Measurements from ENCODE around the gene SMYD2.

SMYD2 gene

DNA sequence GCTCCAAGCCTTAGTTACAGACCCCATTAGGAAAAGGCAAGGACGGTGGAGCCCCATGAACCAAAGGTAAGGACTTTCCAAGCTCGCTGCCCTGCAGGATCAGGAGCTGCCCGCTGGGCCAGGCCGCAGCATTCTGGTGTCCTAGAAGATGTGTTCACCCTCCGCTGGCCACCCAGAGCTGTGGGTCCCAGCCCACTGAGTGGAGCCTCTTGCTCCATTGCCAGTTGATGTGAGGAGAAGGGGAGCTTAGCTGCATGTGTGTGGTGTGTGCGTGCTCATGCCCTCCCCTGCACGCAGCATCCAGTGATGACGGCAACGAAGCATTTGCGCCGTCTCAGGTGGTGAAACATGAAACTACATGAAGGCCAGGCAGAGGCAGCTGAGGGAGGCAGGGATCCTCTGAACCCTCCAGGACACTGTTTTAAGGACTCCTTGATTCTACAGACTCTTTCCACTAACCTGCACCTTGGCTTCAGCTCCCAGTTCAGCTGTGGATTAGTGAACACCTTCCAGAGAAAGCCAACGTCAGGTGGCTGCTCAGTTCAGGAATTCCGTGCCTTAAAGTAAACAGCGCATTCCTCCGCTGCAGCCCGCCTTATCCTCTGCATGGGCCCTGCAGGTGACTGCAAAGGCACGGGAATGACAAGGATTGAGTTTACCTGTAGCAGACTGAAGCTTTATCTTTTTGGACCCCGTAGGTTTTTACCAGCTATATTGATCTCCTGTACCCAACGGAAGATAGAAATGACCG is 48.7 kb downstream of the SMYD2 start:
- no peak for DNase-seq

DNA sequence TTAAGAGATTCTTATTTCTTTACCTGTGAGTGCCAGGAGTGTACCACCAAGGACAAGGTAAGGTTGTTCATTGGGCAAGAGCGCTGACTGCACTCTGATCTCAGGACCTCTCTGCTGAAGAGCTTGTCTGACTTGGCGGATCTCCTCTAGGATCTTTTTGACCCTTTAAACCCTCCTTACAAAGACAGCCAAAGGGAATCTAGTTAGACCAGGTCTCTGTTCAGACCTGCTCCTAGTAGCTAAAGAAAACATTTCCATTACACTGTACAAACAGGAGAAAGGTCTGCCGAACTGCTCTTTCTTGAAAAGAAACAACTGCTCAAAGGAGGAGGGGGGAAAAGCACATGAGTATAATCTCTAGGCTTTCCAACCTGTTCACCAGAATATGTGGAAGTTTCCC is 49.3 kb downstream of the SMYD2 start:
- no peak for DNase-seq

DNA sequence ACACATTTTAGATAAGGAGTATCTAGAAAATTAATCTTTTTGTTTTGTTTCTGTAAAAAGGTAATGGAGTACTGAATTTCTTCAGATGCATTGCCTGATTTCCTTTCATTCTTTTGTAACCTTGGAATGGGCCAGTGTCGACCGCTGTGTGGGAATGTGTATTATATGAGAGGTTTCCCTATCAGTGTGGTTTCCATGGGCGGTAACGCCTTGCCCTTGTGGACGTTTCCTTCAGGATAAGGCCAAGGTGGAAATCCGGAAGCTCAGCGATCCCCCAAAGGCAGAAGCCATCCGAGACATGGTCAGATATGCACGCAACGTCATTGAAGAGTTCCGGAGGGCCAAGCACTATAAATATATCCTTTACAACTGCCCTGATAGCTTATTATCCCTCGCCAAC is 49.8 kb downstream of the SMYD2 start:
- DNase-seq: no peak

DNA sequence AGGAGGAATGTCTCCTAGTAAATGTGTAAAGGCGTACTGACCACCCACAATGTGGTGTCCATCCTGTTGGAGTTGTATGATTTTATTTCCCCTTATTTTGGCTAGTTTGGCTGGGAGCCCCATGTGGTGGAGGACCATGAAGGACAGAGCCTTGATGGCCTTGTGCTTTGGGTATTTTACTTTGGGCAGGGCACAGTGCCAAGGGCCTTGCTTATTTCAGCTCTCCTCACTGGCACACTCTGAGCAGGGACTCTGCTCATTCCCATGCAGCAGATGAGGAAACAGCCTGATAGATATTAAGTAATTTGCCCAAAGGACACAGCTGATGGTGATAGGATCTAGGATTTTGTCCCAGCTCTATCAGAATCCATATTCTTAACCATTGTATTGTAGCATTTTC is 50.2 kb downstream of the SMYD2 start:
- DNase-seq: no peak

DNA sequence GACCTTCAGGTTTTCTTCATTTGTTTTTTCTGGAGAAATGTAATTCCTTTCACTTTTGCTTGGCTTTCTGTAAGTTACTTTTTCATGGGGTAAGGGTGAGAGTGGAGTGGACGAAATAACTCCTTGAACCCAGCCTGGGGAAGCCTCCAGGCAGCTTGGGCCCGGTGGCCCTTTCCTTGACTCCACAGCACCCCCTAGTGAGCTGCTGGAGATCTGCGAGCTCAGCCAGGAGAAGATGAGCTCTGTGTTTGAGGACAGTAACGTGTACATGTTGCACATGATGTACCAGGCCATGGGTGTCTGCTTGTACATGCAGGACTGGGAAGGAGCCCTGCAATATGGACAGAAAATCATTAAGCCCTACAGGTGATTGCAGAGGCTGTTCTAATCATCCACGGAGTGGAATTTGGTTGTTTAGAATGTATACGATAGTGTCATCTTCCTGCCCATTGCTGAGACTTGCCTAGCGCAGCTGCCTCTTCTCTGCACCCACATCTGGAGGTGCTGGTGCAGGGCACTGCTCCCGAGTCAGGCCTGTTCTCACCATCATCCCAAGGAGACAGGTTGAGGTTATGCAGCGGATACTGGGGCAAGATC is 51.0 kb downstream of the SMYD2 start:
- DNase-seq: peak; percentile 67

DNA sequence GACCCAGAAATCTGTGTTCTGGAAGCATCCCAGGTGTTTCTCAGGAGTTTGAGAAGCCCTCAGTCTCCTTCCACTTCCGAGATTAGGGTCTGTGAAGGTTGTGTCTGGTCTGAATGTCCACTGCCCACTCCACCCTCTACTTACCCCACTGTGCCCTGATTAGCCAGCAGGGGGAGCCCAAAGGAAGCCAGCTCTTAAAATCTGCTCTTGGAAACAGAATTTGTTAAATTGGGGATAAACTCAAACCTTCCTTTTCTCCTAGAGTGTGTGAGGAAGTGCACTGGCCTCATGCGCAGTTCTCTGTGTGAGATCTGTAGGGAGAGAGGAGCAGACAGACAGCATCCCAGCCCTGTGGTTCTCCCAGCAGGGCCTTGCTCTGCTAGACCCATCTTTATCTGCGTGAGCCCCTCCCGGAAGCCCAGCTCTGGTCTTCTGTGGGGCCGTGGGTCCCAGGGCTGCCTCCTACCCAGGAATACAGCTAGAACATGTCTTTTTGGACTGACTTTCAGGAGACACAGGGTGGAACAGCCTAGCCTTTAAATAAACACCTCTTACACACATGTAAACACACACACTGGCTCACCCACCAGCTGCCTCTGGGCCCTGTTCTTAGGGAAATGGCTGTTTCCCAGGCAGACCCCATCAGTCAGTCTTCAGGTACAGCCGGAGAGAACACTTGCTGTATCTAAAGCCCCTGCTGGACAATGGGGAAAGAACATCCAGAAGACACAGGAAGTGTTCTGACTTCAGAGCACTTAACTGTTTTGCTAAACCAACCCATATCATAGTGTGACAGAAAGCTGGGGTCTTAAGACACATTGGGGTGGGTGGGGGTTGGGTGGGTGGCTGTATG is 52.2 kb downstream of the SMYD2 start:
- peak; percentile 53 for DNase-seq

DNA sequence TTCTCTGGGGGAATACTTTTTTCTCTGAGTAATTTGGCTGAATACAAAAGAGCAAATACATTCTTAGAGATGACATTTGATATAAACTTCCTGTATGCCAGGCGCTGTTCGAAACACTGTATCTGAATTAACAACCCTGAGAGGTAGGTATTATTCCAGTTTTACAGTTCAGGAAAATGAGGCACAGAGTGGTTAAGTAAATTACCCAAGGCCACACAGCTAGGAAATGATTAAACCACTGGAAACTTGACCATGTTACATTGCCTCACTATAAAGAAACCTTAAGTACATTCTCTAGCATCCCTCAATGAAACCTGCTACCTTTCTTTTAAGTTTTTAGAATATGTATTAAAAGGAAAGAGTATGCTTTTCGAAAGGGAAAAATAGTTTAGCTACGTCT is 54.6 kb downstream of the SMYD2 start:
- DNase-seq: no peak

DNA sequence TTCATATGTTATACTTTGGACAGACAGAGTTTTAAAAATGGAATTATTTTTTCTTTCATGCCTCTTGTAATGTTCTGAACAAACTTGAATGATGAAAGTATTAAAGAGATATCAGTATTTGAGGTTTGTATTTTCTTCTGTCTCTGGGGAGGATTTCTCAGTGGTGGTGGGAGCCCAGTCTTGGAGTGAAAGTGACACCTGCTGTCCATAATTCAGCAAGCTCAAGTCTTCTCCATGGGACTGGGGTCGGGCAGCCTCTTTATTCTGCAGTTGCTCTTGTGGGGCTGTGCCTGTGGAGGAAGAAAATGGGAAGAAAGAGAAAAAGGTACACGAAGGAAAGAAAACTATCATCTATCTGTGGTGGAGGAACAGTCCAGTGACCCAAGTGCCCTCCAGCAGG is 56.1 kb downstream of the SMYD2 start:
- no peak for DNase-seq

DNA sequence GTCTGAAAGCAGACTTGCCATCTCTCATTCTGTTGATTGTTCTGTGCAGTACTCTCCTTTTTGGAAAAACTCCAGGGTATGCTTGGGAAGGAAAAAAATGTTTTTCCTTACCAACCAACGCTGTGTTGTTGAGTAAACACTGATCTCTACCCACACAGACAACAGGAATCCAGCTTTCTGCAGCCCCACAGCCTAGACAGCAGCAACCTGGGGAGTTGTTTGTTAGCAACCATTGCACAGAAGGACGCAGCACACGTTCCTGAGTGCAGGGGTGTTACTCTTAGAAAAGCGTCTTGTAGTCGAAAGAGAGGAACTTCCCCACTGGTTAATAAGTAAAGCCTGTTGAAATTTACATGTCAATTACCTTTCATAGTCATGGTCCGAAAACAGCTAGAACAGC is 56.6 kb downstream of the SMYD2 start:
- DNase-seq: no peak

DNA sequence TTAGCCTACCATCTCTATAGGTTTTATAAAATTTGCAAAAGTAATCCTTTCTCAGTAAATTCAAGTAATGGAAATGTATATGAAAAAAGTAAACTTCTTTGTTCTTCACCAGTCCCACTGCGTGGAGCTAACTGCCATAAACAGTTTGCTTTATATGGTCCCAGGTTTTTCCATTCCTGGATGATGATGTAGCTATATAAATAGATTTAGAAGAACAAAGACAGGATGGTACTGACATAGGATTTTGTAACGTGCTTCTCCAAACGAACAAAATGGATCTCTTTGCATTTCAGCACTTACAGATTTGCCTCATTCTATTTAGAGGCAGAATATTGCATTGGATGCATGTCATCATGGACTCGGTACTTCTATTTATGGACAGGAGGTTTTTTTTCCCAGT is 57.3 kb downstream of the SMYD2 start:
- no peak for DNase-seq

DNA sequence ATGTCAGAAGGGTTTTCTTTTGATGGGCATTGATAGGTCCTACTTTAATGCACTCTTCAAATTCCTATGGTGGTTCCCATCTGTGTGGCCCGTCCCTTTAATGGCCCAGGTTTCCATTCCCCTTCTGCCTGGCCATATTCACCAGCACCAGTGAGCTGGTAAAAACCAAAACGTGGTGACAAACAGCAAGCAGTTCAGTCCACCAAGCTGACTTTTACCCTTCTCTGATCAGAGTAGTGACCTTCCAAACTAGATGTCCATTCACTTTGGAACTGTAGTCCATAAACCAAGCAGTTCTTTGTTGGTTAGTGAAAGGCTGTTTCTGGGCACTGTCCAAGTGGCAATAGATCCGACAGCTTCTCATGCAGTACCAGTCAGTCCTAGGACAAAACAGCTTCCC is 60.5 kb downstream of the SMYD2 start:
- no peak for DNase-seq

DNA sequence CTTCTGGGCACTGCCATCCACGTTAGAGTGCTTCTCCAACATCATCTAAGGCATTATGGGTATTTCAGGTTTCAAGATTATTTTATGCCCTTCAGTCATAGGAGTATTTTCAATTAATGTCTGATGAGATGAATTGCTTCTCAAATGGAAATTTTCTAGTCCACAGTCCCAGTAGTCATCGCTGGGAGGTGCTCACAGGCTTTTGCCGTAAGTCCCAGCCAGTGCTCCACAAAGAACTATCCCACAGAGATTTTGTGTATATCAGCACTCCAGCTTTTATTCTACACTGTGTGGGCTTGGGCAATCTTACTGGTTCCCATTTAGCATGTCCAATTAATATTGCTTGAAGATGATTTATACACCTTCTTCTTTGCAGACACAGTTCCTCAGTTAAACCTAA is 61.0 kb downstream of the SMYD2 start:
- DNase-seq: no peak

DNA sequence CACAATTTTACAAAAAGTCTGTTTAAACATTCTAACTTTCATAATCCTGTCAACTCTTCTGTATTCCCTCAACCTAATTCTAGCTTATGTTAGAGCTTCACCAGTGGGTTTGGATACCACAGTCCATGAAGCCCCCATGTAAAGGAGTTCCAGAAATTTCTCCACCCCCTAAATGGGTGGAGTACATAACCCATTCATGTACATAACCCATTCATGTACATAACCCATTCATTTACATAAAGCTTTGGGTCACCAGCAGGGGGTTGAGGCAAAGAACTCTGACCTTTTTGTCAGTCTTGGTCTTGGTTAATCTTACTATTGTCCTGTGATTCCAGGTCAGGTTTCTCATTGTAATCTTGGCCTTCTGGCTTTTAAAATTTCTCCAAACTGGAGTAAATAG is 61.6 kb downstream of the SMYD2 start:
- no peak for DNase-seq

DNA sequence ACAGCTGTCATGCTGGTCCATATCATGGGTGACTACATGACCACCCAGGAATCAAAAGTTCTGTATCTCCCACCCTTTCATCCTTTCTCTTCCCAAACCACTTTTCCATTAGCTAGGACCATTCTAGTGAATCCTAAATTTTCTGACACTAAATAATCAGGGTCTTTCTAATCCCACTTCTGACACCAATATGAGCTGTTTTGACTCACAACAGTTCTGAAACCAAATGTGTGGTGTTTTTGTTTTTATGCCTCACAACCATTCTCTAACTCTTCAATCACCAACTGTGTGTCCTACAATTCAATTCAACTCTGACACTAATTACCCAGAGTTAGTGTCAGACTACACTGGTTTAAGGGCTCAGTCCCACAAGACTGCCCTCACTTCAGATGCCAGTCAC is 63.9 kb downstream of the SMYD2 start:
- DNase-seq: no peak

DNA sequence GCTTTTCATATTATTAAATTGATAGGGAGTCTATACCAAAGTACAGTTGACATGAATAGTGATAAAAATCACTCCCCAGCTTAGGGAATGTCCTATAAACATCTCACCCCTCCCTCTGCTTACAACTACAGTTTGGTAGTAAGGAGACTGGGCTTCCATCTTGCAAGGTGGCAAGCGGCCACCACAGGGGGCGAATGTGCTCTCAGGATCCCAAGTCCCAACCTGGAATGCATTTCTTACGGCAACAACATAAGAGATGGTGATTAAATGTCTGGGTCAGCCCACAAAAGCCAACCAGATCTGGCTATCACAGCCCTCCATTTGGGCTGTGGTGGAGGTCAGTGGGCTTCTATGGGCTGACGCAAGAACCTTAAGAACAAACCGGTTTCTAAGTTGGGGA is 68.0 kb downstream of the SMYD2 start:
- DNase-seq: no peak

DNA sequence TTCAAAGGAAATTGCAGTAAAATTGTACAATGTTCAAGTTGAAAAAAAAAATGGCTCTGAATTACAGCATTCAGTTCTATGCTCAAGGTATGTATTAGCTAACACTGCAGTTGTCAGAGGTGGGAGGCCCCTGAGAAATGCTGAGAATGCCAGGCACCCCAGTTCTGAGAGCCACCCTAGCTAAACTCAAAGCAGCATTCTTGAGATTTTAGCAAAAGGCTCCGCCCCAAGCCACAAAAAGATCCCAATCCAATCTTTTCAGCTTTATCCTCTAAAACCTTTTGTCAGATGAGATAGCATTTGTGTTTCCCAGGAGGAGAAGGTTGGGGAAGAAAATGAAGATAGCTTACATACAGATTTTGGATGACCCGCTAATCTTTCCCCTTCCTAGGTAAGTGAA is 68.8 kb downstream of the SMYD2 start:
- no peak for DNase-seq

DNA sequence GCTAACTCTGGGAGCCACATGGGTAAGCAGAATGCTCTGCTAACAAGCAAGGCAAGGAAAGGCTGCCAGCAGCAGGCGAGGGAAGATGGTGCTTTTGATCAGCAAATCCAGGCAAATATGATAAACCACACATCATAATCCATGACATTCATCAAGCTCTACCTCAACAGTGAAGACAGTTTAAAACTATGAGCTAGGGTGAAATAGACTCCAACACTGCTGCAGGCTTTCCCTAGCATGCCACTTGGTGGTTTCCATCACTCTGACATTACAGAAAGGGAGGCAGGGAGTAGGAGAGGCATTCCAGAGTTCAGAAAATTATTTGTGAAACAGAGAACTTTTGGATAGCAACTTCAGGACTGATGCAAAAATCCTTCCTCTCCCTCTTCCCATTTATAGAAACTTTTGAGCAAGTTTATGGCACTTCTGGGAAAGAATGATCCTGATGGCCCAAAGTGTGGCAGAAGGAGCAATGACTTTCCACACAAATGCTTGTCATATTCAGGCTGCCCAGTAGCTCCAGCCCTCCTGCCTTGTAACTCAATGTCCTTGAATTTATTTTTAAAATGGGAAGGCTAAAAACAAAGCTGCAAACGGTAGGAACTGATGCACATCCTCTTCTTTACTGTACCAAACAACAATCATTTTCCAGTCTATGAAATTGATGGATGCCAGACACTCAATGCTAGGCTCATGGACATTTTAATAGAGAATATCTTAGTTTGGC is 70.8 kb downstream of the SMYD2 start:
- no peak for DNase-seq

DNA sequence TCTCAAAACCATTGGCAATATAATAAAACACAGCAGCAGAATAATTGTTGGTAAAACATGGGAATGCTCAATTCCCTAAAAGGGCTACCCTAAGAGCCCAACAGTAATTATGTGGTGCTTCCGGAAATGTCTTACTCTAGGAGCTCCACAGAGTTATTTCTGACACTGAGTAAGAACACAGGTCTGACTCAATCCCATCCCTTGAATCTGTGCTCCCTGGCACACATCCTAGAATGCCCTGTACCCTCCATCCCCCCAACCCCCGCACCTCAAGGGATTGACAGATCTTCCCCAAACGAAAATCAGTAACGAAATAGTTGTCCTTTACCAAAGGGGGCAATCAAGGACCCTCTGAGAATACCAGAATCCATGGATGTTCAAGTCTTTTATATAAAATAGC is 71.9 kb downstream of the SMYD2 start:
- no peak for DNase-seq

DNA sequence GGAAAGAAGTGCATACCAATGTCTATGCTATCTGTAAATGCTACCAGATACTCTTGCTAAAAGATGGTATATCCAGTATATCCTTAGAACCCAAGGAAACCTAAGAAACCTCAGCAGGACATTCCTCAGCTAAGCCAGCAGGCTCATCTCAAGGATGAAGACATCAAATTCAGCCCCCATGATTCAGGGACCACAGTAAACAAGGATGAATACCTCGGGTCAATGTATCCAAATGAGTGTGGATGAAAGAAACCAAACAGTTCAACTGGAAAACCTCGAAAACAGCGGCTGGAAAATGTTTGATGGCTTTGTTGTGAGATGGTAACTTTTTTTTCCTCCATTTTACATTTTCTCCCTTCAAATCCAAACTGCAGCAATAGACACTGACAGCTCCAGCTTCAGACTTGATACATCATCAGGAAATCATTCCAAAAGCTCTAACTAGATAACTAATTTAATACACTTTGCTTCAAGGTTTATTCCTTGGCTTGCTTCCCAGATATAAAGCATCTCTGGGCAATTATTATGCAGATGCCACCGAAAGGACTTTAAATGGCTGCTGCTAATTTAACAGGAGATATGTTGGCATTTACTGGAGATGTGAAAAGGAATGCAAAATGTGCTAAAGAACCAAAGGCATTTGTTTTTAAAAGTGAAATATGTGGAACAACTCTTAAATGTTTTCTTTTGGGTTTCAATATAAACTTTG is 73.6 kb downstream of the SMYD2 start:
- DNase-seq: no peak

DNA sequence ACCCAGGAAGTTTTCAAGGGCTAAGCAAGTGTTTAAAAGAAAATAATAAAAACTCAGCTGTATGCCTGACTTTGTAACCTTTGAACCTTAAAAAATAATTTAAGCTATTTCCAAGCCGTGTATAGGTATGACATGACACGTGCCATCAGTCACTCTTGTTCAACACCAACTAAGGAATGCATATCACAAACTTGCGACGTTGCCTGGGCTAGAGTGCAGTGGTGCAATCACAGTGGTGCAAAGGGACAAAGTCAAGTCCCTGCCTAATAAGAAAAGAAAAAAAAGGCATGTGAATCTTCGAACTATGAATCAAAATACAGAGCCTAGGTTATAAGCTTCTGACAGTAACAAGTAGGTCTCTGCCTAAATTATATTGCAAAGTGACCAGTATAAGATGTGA is 79.2 kb downstream of the SMYD2 start:
- DNase-seq: no peak

DNA sequence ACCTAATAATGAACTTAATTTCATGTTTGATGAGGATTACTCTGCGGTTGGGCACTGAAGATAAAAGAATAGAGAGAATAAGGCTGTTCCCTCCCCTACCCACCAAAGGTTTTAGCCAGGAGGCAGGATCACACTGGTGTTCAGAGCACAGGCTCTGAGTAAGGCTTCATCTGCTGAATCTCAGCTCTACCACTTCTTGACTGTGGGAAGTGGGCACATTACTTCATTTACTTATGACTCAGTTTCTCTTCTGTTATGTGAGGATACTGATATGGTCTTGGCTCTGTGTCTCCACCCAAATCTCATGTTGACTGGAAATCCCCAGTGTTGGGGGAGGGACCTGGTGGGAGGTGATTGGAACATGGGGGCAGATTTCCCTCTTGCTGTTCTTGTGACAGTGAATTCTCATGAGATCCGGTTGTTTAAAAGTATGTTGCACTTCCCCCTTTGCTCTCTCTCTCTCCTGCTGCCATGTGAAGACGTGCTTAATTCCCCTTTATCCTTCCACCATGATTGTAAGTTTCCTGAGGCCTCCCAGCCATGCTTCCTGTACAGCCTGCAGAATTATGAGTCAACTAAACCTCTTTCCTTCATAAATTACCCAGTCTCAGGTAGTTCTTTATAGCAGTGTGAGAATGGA is 79.7 kb downstream of the SMYD2 start:
- DNase-seq: no peak

DNA sequence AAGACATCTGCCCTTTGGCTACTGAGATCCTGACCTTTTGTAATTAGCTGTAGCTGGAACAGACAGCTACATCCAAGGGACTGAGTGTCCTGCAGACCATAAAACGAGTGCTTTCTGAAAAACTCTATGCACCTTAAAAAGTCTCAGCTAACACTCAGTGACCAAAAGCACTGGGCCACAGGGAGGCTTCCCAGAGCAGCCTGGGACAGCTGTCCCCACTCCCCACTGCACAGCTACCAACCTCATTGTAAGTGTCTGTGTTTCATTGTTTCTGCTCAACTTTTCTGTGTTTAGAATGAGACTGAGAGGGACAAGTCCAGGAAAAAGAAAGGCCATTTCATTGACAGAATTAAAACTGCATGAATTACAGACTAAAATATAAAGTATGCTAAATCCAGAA is 80.7 kb downstream of the SMYD2 start:
- no peak for DNase-seq
